Testis (tissue), 3 donors: Measurements from ENCODE around the gene ATP8A1. TPM values are rescaled to one million over a fixed set of nuclear protein-coding genes. Genes with fewer than 3 reads are reported as not detected.

Experiments used
- DNase-seq: peaks from one replicate; pipeline ENCODE4 v3.0.0-alpha.2; 2019
- H3K27ac ChIP-seq, 2 donors: fragments of 200-600 bp; sonication (generic); one replicate each; pipeline ENCODE4 v1.5.1; 2019
- H3K27me3 ChIP-seq: fragments of 200-600 bp; sonication (generic); one replicate; pipeline ENCODE4 v1.5.1; 2019
- H3K36me3 ChIP-seq: fragments of 200-600 bp; sonication (generic); one replicate; pipeline ENCODE4 v1.5.1; 2017; ENCODE audit warnings: low read depth; ENCODE audit errors: missing control alignments
- H3K4me1 ChIP-seq: fragments of 200-600 bp; sonication (generic); one replicate; pipeline ENCODE4 v1.5.1; 2019
- H3K4me3 ChIP-seq, 2 donors: fragments of 200-600 bp; sonication (generic); one replicate each; pipeline ENCODE4 v1.5.1; 2017 to 2019
- H3K9me3 ChIP-seq: fragments of 200-600 bp; sonication (generic); one replicate; pipeline ENCODE4 v1.5.1; 2017
- POLR2A ChIP-seq: fragments of 450-650 bp; IDR thresholded peaks from one replicate; pipeline ENCODE4 v1.6.1; 2017; ENCODE audit warnings: antibody characterized with exemption, mild to moderate bottlenecking, moderate library complexity
- WGBS, 2 donors: methylation state at CpG; one replicate each; pipeline ENCODE4 v1.1.5; 2018; 5-methylcytosine and 5-hydroxymethylcytosine counted together
- intact Hi-C: fragments of 100-400 bp; cut with DNase I; formaldehyde crosslinking; loops from one replicate; pipeline ENCODE4 v1.15.1; 2023; ENCODE audit warnings: low total_unique reads
- polyA plus RNA-seq: library from polyadenylated mRNA; stranded (reverse); fragments of 350-450 nt; fragmentation: Illumina TruSeq; extraction: RNeasy Lipid Tissue Mini Kit (QIAGEN cat#74804); gene quantifications from one replicate; pipeline ENCODE4 v1.2.3, GENCODE V29; 2014; ENCODE audit warnings: low read depth, low replicate concordance; ENCODE audit not compliant: insufficient read depth
- total RNA-seq, 2 donors: library from RNA; depleted of rRNA; stranded (reverse); fragments of >200 nt; gene quantifications; one replicate each; pipeline ENCODE4 v1.2.3, GENCODE V29; 2016
- TF ChIP-seq, protein P1 (sequence below), 3 experiments: fragments of 450-650 bp in 2 of 3; fragments of 200-600 bp in 1 of 3; sonication (generic) in 1 of 3; IDR thresholded peaks; one replicate each; pipeline ENCODE4 v1.5.1; 2016 to 2019; ENCODE audit warnings: antibody characterized with exemption in 3 of 3, mild to moderate bottlenecking in 2 of 3, moderate library complexity in 1 of 3

ATP8A1 gene
- total and polyA plus RNA-seq, 3 donors from 2014 or later = 5.5 to 32.5 (median 18.8) TPM

DNA sequence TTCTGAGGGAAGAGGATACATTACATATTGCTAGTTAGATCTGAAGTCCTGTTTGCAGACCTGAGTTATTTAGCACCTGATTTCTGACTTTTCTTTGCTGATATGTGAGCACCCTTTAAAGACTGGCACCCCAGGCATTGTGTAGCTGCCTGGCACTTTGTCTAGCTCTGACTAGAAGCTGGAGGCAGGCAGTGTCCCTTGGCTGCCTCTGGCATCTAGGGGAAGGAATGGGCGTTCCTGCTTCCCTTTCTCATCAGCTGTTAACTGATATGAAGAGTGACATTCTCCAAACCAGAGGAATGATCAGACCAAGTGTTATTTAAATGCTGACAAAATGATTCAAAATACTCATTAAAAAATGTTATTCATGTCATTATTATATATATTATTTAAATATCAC lies 289.9 kb downstream of the ATP8A1 start:
- Histone ChIP-seq H3K9me3 (no peaks in the 10 kb centered on the region), H3K27ac (no peak overlapping the region), H3K27me3 (no peaks in the 10 kb centered on the region), H3K4me1 (no peaks in the 10 kb centered on the region), H3K4me3 (no peak overlapping the region), H3K36me3 (no peaks in the 10 kb centered on the region)
- DNase-seq = no peak
- WGBS, 2 donors = 74 to 93% methylated on average over 1 of the region's 1 CpG
- intact Hi-C loops = loop anchor here (10.0 kb wide), 1 partner anchor 158 kb away; no protein-coding TSS in a partner anchor
- TF ChIP-seq POLR2A = no peak
- TF ChIP-seq, protein P1, sequence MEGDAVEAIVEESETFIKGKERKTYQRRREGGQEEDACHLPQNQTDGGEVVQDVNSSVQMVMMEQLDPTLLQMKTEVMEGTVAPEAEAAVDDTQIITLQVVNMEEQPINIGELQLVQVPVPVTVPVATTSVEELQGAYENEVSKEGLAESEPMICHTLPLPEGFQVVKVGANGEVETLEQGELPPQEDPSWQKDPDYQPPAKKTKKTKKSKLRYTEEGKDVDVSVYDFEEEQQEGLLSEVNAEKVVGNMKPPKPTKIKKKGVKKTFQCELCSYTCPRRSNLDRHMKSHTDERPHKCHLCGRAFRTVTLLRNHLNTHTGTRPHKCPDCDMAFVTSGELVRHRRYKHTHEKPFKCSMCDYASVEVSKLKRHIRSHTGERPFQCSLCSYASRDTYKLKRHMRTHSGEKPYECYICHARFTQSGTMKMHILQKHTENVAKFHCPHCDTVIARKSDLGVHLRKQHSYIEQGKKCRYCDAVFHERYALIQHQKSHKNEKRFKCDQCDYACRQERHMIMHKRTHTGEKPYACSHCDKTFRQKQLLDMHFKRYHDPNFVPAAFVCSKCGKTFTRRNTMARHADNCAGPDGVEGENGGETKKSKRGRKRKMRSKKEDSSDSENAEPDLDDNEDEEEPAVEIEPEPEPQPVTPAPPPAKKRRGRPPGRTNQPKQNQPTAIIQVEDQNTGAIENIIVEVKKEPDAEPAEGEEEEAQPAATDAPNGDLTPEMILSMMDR (IDR thresholded peaks at IDR 0.05) = no peak

DNA sequence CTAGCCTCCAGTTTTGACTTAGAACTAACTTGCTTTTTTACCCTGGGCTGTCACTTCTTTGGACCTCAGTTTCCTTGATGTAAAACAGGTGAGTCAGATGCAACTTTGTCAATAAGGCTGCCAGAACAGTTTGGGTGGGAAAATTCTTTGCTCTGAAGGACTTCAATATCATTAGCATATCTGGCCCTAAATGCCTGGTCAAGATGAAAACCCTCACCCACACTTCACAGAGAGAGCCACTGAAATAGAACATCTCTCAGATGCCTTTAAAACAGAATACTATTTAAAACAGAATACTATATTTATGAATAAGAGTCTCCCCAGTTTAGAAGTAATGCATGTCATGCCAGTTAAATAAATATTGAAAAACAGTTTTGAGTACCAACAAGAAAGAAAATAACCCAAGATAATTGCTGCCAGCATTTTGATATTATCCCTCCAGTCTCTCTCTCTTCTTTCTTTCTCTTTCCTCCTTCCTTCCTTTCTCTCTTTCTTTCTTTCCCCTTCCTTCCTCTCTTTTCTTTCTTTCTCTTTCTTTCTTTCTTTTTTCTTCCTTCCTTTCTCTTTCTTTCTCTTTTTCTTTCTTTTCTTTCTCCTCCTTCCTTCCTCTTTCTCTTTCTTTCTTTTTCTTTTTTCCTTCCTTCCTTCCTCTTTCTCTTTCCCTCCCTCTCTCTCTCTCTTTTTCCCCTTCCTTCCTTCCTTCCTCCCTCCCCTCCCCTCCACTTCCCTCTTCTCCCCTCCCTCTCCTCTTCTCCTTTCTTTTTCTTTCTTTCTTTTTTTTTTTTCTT lies 292.4 kb downstream of the ATP8A1 start:
- Histone ChIP-seq H3K9me3 (no peaks in the 10 kb centered on the region), H3K36me3 (no peaks in the 10 kb centered on the region), H3K4me3 (no peak overlapping the region), H3K27me3 (no peaks in the 10 kb centered on the region), H3K27ac (no peak overlapping the region), H3K4me1 (no peaks in the 10 kb centered on the region)
- intact Hi-C loops = loop anchor here (10.0 kb wide), 1 partner anchor 160 kb away; no protein-coding TSS in a partner anchor
- DNase-seq = no peak
- no peak for TF ChIP-seq POLR2A
- TF ChIP-seq, protein P1 (IDR thresholded peaks at IDR 0.05) = no peak

DNA sequence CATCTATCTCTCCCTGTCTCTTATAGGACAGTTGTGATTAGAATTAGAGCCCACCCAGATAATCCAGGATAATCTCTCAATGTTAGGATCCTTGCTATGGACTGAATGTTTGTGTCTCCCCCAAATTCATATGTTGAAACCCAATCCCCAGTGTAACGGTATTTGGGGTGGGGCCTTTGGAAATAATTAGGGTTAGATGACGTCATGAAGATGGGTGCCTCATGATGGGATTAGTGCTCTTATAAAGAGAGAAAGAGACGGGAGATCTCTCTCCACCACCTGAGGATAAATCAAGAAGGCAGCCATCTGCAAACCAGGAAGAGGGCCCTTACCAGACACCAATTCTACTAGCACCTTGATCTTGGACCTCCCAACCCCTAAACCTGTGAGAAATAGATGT lies 293.3 kb downstream of the ATP8A1 start:
- intact Hi-C loops = loop anchor here (10.0 kb wide), 1 partner anchor 161 kb away; no protein-coding TSS in a partner anchor
- Histone ChIP-seq H3K27ac (no peak overlapping the region), H3K9me3 (no peaks in the 10 kb centered on the region), H3K4me1 (no peaks in the 10 kb centered on the region), H3K36me3 (no peaks in the 10 kb centered on the region), H3K4me3 (no peak overlapping the region), H3K27me3 (no peaks in the 10 kb centered on the region)
- no peak for DNase-seq
- TF ChIP-seq, protein P1 (IDR thresholded peaks at IDR 0.05) = no peak
- no peak for TF ChIP-seq POLR2A
- WGBS, 2 donors = 94 to 95% methylated on average over 3 of the region's 3 CpGs

DNA sequence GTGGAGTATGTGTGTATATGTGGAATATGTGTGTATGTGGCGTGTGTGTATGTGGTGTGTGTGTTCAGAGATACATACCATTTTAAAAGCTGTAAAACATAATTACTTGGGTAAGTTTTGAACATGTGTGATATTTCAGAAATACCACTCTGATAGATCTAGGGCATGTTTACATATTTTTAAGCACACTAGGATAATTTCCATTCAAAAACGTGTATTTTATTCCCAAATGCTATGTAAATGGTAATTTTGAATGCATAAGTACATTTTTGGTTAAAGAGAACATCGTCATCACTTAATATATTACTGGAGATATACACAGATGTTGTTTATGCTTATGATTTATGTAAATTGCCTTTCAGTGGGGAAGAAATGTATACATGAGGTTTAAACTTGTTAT lies 294.3 kb downstream of the ATP8A1 start:
- H3K36me3 ChIP-seq = no peaks in the 10 kb centered on the region
- TF ChIP-seq, protein P1 (IDR thresholded peaks at IDR 0.05) = no peak
- no peak for TF ChIP-seq POLR2A
- no peaks in the 10 kb centered on the region for H3K27me3 ChIP-seq
- DNase-seq = no peak
- no peaks in the 10 kb centered on the region for H3K4me1 ChIP-seq
- H3K9me3 ChIP-seq = no peaks in the 10 kb centered on the region
- WGBS, 2 donors = 82 to 86% methylated on average over 3 of the region's 3 CpGs
- H3K4me3 ChIP-seq = no peak overlapping the region
- intact Hi-C loops = loop anchor here (10.0 kb wide), 1 partner anchor 162 kb away; no protein-coding TSS in a partner anchor
- no peak overlapping the region for H3K27ac ChIP-seq
